ENCODE data around the gene RCSD1.

DNA sequence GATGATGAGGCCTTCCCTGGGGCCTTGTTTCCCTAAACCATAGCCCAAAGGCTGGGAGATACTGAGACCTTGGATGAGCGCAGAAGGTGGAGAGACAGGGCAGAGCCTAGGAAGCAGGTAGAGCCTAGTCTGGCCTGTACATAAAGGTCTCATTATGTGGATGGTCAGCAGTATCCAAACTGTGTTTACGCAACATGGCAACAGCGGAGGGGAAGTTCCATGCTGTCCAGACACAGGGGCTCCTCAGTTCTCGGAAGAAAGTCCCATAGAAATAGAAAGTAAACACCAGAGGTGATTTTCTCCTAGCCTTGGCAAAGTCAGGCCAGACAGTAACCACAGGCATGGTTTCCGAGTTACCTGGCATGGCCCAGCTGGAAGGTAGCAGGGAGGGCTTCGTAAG is 49.7 kb downstream of the RCSD1 start:
- TF ChIP-seq, protein P1, sequence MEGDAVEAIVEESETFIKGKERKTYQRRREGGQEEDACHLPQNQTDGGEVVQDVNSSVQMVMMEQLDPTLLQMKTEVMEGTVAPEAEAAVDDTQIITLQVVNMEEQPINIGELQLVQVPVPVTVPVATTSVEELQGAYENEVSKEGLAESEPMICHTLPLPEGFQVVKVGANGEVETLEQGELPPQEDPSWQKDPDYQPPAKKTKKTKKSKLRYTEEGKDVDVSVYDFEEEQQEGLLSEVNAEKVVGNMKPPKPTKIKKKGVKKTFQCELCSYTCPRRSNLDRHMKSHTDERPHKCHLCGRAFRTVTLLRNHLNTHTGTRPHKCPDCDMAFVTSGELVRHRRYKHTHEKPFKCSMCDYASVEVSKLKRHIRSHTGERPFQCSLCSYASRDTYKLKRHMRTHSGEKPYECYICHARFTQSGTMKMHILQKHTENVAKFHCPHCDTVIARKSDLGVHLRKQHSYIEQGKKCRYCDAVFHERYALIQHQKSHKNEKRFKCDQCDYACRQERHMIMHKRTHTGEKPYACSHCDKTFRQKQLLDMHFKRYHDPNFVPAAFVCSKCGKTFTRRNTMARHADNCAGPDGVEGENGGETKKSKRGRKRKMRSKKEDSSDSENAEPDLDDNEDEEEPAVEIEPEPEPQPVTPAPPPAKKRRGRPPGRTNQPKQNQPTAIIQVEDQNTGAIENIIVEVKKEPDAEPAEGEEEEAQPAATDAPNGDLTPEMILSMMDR (conservative IDR thresholded peaks at IDR 0.05; ENCODE audit: low read depth, low read length) = no peak
- TF ChIP-seq EZH2 (IDR thresholded peaks at IDR 0.05; ENCODE audit: borderline replicate concordance, low read depth, low read length, poor library complexity, severe bottlenecking) = no peak

All from A673 (cell line).